Parathyroid adenoma (tissue), 2 donors: ENCODE results near the gene RAB14.

ENCODE experiments used
- H2AFZ ChIP-seq: fragments of 300-600 bp; sonication (generic); one replicate; pipeline ENCODE4 v1.7.0; 2017; ENCODE audit warnings: antibody characterized with exemption, mild to moderate bottlenecking
- H3K27ac ChIP-seq: fragments of 300-600 bp; sonication (generic); one replicate; pipeline ENCODE4 v1.7.0; 2017
- H3K27me3 ChIP-seq: fragments of 300-600 bp; sonication (generic); one replicate; pipeline ENCODE4 v1.7.0; 2017; ENCODE audit warnings: low read length; ENCODE audit not compliant: control insufficient read depth, insufficient read depth
- H3K36me3 ChIP-seq: fragments of 300-600 bp; sonication (generic); one replicate; pipeline ENCODE4 v1.7.0; 2017; ENCODE audit warnings: low read length; ENCODE audit not compliant: control insufficient read depth, insufficient read depth
- H3K4me1 ChIP-seq: fragments of 300-600 bp; sonication (generic); one replicate; pipeline ENCODE4 v1.7.0; 2017; ENCODE audit warnings: control low read depth
- H3K4me2 ChIP-seq: fragments of 300-600 bp; sonication (generic); one replicate; pipeline ENCODE4 v1.7.0; 2017; ENCODE audit warnings: low read length
- H3K4me3 ChIP-seq: fragments of 300-600 bp; sonication (generic); one replicate; pipeline ENCODE4 v1.7.0; 2017; ENCODE audit warnings: low read depth, low read length
- H3K79me2 ChIP-seq: fragments of 300-600 bp; sonication (generic); one replicate; pipeline ENCODE4 v1.7.0; 2017; ENCODE audit warnings: control low read depth
- H3K9ac ChIP-seq: fragments of 300-600 bp; sonication (generic); one replicate; pipeline ENCODE4 v1.7.0; 2017; ENCODE audit warnings: mild to moderate bottlenecking
- H3K9me3 ChIP-seq: fragments of 300-600 bp; sonication (generic); one replicate; pipeline ENCODE4 v1.7.0; 2017; ENCODE audit warnings: low read length; ENCODE audit not compliant: control insufficient read depth
- TF ChIP-seq, protein P1 (sequence below): fragments of 300-600 bp; sonication (generic); IDR thresholded peaks from one replicate; pipeline ENCODE4 v1.7.0; 2017; ENCODE audit warnings: antibody characterized with exemption, mild to moderate bottlenecking
- donor health status: primary hyperparathyroidism.

The RAB14 gene

GRCh38 chr9:121185178-121185745, 16.4 kb downstream of the RAB14 start:
- no peaks in the 10 kb centered on the region for H3K27me3 ChIP-seq
- TF ChIP-seq, protein P1, sequence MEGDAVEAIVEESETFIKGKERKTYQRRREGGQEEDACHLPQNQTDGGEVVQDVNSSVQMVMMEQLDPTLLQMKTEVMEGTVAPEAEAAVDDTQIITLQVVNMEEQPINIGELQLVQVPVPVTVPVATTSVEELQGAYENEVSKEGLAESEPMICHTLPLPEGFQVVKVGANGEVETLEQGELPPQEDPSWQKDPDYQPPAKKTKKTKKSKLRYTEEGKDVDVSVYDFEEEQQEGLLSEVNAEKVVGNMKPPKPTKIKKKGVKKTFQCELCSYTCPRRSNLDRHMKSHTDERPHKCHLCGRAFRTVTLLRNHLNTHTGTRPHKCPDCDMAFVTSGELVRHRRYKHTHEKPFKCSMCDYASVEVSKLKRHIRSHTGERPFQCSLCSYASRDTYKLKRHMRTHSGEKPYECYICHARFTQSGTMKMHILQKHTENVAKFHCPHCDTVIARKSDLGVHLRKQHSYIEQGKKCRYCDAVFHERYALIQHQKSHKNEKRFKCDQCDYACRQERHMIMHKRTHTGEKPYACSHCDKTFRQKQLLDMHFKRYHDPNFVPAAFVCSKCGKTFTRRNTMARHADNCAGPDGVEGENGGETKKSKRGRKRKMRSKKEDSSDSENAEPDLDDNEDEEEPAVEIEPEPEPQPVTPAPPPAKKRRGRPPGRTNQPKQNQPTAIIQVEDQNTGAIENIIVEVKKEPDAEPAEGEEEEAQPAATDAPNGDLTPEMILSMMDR = no peak
- no peak overlapping the region for H3K27ac ChIP-seq
- no peak overlapping the region for H3K4me3 ChIP-seq
- H2AFZ ChIP-seq = no peak overlapping the region
- no peak overlapping the region for H3K9ac ChIP-seq
- no peaks in the 10 kb centered on the region for H3K9me3 ChIP-seq
- H3K79me2 ChIP-seq = no peaks in the 10 kb centered on the region
- peaks cover 3% of the 10 kb centered on the region for H3K4me1 ChIP-seq
- H3K36me3 ChIP-seq = no peaks in the 10 kb centered on the region
- H3K4me2 ChIP-seq = no peak overlapping the region

DNA sequence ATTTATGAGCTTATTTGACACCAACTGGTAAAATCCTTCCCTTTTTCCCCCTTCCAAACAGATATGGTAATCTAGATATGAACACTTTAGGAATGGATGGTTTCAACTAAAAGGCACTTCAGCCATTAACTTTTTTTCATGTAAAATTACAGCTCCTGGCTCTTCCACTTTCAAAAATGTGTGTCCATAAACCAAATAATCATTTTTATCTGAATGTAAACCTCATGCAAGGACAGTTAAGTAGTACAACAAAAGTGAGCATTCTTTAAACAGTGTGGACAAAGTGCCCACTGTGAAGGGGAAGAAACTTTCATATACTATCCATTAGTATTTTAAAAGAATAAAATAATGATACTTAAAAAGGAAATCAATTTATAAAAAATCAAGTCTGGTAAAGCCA, 17.2 kb downstream of the RAB14 start:
- H3K9ac ChIP-seq = no peak overlapping the region
- H3K4me1 ChIP-seq = peaks cover 3% of the 10 kb centered on the region
- no peak overlapping the region for H3K4me3 ChIP-seq

DNA sequence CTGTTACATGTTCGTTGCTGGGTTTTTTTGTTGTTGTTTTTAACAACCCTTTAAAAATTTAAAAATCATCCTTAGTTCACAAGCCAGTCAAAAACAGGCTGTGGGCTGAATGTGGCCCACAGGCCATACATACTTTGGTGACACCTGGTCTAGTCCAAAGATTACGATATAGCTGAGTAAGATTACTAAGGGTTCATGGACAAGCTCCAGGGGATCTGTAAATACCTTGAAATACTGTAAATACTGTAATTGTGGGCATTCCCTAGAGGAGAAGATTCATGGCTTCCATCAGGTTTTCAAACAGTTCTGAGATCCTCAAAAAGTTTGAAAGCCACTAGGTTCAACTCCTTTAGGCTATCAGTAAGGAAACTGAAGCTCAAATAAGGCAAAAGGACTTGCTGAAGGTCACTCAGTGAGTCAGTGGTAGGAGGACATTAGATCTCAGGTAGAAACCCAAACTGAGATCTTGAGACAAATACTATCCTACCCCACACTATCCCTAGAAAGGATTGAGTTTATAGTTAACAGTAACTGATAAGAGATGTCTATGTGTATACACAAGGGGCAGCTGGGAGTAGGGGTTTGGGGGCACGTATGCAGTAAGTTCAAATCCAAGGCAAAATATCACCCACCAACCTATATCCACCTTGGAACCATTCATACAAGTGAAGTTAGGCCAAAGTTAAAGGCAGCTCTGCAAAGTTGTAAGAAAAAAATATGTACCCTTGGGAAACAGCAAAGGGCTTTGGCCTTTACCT, 17.8 kb downstream of the RAB14 start:
- TF ChIP-seq, protein P1 = no peak
- peaks cover 3% of the 10 kb centered on the region for H3K4me1 ChIP-seq
- H3K9me3 ChIP-seq = no peaks in the 10 kb centered on the region
- H3K9ac ChIP-seq = no peak overlapping the region
- no peak overlapping the region for H3K4me3 ChIP-seq
- H3K27me3 ChIP-seq = no peaks in the 10 kb centered on the region
- no peak overlapping the region for H2AFZ ChIP-seq
- no peaks in the 10 kb centered on the region for H3K36me3 ChIP-seq
- H3K27ac ChIP-seq = no peak overlapping the region
- no peaks in the 10 kb centered on the region for H3K79me2 ChIP-seq
- H3K4me2 ChIP-seq = no peak overlapping the region

More for the DNA sequence above, 17.2 kb downstream of the RAB14 start:
- Histone ChIP-seq H2AFZ (no peak overlapping the region), H3K4me2 (no peak overlapping the region), H3K27ac (no peak overlapping the region), H3K36me3 (no peaks in the 10 kb centered on the region), H3K79me2 (no peaks in the 10 kb centered on the region), H3K9me3 (no peaks in the 10 kb centered on the region), H3K27me3 (no peaks in the 10 kb centered on the region)
- TF ChIP-seq, protein P1 = no peak

DNA sequence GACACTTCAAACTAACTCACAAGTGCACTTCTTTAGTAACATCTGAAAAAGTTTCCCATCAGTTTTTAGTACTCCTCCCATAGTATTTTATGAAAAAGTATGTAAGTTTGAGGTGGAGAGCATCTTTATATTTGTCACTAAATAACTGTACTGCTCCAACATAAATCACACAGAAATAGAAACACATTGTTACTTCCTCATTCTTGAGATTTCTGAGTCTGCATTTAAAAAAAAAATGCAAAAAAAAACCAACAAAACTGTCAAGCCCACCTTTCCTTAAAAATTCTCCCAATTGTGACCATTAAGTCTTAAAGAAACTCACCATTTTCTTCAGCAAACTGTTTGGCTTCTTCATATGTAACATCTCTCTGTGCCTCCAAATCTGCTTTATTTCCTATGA, 18.7 kb downstream of the RAB14 start:
- Histone ChIP-seq H3K9ac (no peak overlapping the region), H3K36me3 (no peaks in the 10 kb centered on the region), H3K79me2 (no peaks in the 10 kb centered on the region), H3K4me3 (no peak overlapping the region), H3K27ac (no peak overlapping the region), H2AFZ (no peak overlapping the region), H3K9me3 (no peaks in the 10 kb centered on the region), H3K27me3 (no peaks in the 10 kb centered on the region), H3K4me1 (peaks cover 3% of the 10 kb centered on the region), H3K4me2 (no peak overlapping the region)
- TF ChIP-seq, protein P1 = no peak
